ENCODE measurements around the gene FNDC10.
"Not testable (repeated sequence)": the region's sequence is repeated elsewhere in the genome, so short reads cannot be mapped to it uniquely, and the experiment has no call there.

Gene FNDC10

DNA sequence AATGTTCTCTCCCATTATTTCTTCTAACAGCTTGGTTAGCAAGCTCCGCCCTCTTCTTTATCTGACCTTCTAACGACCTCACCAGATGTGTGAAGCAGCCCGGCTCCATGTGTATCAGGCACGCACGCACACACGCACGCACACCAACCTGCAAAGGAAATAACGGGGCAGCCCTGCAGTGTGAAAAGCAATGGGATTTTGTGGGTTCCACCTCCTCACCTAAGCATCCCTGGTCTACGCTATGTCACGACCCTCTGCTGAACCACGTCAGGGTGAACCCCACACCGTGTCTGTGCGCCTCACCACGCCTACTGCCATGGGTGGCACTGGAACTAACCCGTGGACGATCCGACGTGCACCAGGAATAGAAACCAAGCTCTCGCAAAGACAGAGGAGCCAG is 35.7 kb downstream of the FNDC10 start:
- no peak for DNase-seq

GRCh38 chr1:1563688-1564087 is 36.2 kb downstream of the FNDC10 start:
- no peak for DNase-seq

- no peak for DNase-seq
Measured at GRCh38 chr1:1562556-1563195, 37.3 kb downstream of the FNDC10 start.

DNA sequence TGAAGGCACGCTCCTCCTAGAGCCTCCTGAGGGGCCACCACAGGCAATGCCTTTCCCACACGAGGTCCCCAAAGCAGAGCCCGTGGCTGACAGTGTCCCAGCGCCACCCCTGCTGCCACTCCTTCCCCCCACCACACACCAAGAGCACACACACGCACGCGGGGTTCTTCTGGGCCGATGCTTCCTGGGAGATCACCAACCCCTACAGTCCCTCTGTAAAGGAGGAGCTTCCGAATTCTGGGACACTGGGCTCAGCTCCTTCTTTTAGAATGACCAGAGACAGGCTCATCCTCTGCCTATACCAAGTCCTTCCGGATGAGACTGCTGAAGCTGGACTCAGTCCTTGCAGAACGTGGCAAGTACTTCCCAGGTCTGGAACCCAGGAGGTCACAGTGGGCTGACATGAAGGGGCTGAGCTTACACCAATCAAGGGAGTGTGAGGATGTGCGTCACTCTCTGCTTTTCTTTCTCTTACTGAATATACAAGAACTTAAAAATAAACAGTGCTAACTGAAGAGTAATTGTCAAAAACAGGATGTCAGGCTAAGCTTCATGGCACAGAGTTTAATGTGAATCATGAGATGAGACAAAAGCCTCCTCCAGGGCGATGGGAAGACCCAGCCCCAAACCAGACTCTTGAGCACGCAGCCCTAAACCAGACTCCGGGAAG is 38.0 kb downstream of the FNDC10 start:
- no peak for DNase-seq

DNA sequence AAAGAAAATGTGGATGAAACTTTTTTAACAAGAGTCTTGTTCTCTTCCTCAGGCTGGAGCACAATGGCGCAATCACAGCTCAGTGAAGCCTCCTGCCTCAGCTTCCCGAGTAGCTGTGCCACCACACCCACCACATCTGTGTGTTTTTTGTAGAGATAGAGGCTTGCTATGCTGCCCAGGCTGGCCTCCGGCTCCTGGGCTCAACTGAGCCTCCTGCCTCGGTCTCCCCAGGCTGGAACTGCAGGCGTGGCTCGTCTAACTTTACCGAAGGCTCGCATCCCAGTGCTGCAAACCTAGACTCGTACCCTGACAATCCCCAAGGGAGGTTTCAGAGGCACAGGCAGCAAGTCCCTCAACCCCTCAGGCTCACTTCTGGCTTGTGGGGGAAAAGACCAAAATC is 39.8 kb downstream of the FNDC10 start:
- DNase-seq = no peak

GRCh38 chr1:1559066-1559465 is 40.9 kb downstream of the FNDC10 start:
- DNase-seq = no peak

DNA sequence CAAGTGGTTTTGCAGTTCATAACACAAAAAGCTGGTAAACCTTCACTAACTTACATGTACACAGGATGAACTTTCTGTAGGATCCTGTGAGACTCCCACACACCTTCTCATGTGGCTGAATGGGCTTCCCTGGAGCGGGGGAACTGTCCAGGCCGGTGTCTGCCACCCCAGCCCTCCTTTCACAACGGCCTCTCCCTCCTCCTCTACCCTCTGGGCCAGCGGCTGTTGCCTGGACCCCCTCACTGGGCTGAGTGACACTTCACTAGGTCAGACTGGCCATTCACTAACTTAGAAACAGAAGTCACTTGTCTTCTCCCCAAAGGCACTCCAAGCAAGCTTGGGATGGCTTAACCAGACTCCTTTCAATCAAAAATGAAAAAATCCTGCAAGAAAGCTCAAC is 41.3 kb downstream of the FNDC10 start:
- DNase-seq = no peak

DNA sequence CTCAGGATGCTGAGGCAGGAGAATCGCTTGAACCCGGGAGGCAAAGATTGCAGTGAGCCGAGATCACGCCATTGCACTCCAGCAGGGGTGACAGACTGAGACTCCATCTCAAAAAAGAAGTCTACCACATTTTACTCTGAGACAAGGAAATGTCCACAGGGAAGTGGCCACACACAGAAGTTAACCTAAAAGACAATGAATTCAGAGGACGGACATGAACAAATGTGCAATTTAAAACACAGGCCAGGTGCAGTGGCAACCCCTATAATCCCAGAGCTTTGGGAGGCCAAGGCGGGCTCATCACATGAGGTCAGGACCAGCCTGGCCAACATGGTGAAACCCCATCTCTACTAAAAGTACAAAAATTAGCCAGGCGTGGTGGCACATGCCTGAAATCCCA is 42.2 kb downstream of the FNDC10 start:
- not testable (repeated sequence) for DNase-seq

DNA sequence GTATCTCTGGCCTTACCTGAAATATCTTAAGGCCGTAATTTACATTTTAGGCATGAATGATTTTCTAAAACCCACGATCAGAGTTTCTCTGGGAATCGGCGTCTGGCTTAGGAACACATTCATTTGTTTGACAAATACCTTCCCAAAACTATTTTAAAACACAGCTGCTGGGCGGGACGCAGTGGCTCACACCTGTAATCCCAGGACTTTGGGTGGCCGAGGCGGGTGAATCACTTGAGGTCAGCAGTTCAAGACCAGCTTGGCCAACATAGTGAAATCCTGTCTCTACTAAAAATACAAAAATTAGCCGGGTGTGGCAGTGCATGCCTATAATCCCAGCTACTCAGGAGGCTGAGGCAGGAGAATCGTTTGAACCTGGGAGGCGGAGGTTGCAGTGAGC is 43.0 kb downstream of the FNDC10 start:
- not testable (repeated sequence) for DNase-seq

- no peak for DNase-seq
Measured at GRCh38 chr1:1556505-1556904, 43.4 kb downstream of the FNDC10 start.

DNA sequence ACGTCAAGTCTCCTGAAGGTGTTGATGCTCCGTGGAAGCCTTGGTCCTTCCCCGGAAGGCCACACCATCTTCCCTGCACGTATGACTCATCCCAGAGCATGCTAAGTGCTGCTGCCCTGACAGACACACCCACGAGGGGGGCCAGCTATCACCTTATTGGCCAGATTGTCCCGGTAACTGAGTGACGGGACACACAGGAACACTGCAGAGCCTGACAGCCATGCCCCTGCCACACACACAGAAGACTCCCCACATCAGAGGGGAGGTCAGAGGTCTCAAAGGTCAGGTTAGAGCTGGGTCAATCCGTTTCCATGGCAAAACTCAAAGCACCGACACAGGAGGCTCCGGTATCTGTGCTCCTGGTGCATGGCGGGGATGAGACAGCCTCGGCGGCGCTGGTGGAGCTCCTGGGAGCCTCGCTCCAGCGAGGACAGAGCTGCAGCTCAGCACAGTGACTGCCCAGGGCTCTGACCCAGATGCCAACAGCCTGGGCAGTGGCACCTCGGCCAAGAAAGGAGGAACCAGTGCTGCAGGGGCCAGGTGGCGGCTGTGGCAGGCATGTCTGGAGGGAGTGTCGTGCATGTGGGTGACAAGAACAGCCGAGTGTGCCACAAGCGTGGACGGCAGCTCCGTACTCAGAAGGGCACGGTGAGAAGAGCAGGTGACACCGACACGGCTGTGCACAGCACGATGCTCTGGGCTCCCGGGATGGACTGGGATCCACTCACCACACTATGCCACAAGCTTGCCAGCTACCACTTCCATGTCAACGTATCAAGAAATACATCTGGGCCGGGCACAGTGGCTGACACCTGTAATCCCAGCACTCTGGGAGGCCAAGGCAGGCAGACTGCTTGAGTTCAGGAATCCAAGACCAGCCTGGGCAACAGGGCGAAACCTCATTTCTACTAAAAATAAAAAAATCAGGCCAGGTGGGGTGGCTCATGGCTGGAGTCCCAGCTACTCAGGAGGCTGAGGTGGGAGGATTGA is 44.7 kb downstream of the FNDC10 start:
- DNase-seq = no peak

- DNase-seq = no peak
Measured at GRCh38 chr1:1554550-1554925, 45.4 kb downstream of the FNDC10 start.

- DNase-seq = no peak
Measured at GRCh38 chr1:1553821-1554494, 46.0 kb downstream of the FNDC10 start.

DNA sequence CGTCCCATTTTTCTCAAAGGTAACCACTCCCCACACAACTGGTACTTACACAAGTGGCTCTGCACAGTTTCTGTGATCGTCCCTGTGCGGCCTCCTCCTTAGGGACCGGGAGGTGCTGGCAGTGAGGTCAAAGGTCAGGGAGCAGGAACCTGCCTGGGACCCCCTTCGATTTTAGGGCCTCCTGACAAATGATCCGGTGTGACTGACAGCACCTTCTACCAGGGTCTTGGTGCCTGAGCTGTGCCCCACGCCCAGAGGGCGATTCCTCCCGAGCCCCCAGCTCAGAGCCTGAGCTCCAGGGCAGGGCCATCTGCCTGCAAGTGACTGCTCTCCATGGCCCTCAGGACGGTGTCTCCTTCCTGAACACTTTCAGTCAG is 47.7 kb downstream of the FNDC10 start:
- no peak for DNase-seq

DNA sequence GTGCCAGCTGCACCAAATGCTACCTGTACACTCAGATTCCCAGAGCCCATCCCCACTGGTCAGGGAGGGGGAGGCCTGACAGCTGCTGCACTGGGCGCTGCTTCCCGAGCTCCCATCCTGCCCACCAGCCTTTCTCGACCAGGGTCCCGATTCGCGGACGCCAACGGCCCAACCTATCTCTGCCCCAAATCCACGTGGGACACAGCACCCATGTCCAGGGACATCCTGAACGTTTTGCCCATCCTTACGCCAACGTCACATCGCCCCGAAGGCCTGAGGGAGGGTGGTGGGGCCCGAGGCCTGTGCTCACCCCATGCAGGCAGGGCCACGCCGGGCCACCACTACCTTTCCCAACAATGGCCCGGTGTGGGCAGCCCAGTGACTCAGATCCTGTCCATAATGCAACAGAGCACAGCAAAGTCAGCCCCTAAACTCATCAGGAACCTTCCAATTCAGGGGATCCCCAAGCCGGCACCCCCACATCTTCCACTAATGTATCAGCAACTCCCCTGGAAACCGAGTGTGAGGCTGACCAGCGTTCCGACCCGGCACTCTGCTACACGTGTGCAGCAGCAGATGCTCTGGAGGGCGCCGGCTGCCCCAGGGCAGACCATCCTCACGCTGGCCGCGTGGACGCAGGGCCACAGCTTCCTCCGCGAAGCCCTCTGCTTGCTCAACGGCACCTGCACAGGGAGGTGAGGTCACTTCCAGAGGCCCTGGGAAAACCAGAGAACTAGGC is 48.2 kb downstream of the FNDC10 start:
- no peak for DNase-seq

GRCh38 chr1:1550591-1551432 is 49.1 kb downstream of the FNDC10 start:
- DNase-seq = no peak

GRCh38 chr1:1550087-1550486 is 49.8 kb downstream of the FNDC10 start:
- no peak for DNase-seq

- DNase-seq = no peak
Measured at GRCh38 chr1:1548591-1548990, 51.3 kb downstream of the FNDC10 start.

Measured in T-helper 1 cell (primary cell).